SKM-1 (cell line): Measurements from ENCODE around the gene KRTCAP3.

Experiments used
- DNase-seq: peaks from one replicate; lab custom pipeline; 2025; ENCODE audit not compliant: unreplicated experiment; lab: John Stamatoyannopoulos, UW

KRTCAP3 gene

DNA sequence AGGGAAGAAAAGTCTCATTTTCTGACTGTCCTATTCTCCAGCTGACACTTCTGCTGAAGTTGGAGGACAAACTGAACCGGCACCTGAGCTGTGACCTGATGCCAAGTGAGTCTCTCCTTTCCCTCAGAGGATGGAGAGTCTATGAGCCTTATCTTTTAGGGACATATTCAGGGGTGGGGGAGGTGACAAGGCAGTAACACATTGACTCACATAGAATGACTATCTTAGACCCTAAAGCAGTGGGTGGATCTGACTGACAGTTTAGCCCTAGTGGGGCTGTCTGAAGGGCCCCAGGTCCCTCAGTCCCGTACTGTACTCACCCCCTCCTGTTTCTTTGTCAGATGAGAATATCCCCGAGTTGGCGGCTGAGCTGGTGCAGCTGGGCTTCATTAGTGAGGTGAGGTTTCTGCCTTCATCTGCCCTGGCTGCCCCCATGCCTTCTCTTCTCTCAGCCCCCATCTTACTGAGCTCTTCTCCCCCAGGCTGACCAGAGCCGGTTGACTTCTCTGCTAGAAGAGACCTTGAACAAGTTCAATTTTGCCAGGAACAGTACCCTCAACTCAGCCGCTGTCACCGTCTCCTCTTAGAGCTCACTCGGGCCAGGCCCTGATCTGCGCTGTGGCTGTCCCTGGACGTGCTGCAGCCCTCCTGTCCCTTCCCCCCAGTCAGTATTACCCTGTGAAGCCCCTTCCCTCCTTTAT lies 805 bp upstream of the KRTCAP3 start:
- no peak for DNase-seq

GRCh38 chr2:27442920-27443282 lies 720 bp downstream of the KRTCAP3 start:
- no peak for DNase-seq

DNA sequence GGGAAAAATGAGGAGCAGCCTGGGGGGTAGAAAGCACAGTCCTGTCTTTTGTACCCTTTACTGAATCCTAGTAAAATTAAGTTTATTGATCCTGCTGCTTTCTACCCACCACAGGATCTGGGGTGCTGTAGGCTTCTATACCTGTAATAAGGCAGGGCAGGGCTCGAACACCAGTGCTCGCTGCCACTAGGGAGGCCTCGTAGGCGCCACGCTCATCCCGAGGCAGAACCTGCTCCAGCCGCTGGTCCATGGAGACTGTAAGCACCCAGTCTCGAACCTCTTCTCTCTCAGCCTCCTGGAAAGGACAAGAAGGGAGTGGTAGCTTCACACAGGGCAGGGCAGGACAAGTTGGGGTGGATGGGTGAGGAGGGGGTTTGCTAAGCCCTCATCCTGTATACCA lies 3.0 kb downstream of the KRTCAP3 start:
- no peak for DNase-seq

GRCh38 chr2:27445615-27446014 lies 3.4 kb downstream of the KRTCAP3 start:
- DNase-seq, result no peak

- no peak for DNase-seq
Measured at GRCh38 chr2:27446057-27446456, 3.9 kb downstream of the KRTCAP3 start.

DNA sequence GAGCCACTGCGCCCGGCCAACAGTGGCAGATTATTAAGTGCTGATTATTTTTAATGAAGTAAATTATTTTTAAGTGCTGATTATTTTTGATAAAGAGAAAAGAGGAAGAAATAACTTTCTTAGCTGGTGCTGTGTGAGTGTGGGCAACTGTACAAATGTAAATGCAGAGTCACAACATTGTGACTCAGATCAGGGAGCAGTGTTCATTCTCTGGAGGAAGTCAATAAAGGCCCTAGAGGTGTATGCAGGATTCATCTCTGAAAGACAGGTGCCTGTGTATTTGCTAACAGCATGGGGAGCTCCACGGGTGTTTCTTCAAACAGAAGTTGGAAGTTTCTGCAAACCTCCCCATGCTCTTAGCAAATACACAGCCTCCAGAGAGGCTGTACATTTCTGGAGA lies 6.2 kb downstream of the KRTCAP3 start:
- no peak for DNase-seq

DNA sequence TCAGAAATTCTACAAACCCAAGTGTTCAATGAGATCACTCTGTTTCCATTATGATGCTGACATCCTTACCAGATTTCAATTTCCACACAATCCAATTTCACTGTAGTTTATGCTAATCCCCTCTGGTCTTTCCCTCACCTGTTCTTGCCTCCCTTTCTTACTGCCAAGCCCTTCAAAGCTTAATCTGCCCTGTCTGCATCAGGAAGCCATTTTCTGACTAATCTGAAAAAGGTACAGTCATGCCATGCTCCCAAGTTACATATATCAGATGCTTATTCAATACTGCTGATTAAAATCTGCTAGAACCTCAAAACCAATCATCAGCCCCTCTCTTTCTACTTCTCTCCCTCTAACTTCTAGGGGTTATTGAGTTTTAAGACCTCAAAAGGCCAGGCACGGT lies 8.9 kb downstream of the KRTCAP3 start:
- no peak for DNase-seq

DNA sequence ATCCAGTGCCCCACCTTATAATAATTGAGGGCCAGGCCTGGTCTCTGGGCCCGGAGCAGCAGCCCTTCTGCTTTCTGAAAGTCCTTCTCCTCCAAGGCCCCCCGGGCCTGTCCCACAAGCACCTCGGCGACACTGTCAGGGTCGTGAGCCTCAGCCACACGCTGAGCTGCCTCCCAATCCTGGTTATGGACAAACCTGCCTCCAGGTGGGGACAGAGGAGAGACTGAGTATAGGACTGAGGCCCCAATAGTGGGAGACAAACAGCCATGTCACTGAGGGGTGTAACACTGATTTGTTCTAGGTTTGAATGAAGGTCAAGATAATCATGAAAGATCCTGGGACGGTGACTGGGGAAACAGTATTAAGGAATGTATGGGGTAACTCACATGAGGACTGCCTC lies 11.8 kb downstream of the KRTCAP3 start:
- DNase-seq, result no peak

GRCh38 chr2:27461118-27461517 lies 18.9 kb downstream of the KRTCAP3 start:
- no peak for DNase-seq

- DNase-seq, result no peak
Measured at GRCh38 chr2:27464443-27464842, 22.3 kb downstream of the KRTCAP3 start.

GRCh38 chr2:27471961-27472360 lies 29.8 kb downstream of the KRTCAP3 start:
- no peak for DNase-seq

- no peak for DNase-seq
Measured at GRCh38 chr2:27485496-27485895, 43.3 kb downstream of the KRTCAP3 start.

DNA sequence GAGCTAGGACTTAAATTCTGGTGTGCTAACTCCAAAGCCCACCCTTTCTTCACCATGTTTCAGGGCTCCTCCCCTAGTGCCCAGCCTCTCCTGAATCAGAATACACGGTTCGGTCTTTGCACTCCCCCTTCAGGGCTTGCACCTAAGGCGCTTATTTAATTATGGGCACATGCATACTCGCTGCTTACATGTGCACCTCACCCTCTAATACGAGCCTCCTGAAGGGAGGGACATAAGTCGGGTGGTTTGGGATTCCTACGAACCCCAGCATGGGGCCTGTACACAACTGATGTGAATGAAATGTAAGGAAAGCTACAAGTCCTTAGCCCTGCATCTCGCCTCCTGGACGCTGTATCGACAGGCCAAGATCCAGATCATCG lies 46.9 kb downstream of the KRTCAP3 start:
- DNase-seq, result no peak

- peak; percentile 80 for DNase-seq
Measured at GRCh38 chr2:27489498-27490397, 47.6 kb downstream of the KRTCAP3 start, which contains the start of gene IFT172. TSS of gene IFT172 (minus strand) at chr2:27489743. CDS start at chr2:27489653, 90 bp downstream.

GRCh38 chr2:27492557-27492956 lies 50.4 kb downstream of the KRTCAP3 start:
- no peak for DNase-seq

- no peak for DNase-seq
Measured at GRCh38 chr2:27493948-27494283, 51.7 kb downstream of the KRTCAP3 start.
